Esophagus muscularis mucosa (tissue), 3 donors: ENCODE results near the gene PAK5.

ENCODE experiments used
- POLR2A ChIP-seq: fragments of 450-650 bp; IDR thresholded peaks from one replicate; pipeline ENCODE4 v1.6.1; 2017; ENCODE audit warnings: antibody characterized with exemption, moderate library complexity, mild to moderate bottlenecking, low read depth
- POLR2AphosphoS5 ChIP-seq, 2 donors: sonication (generic); formaldehyde crosslinking; IDR thresholded peaks; one replicate each; pipeline ENCODE4 v1.6.1; 2017; ENCODE audit warnings: antibody characterized with exemption in 2 of 2
- TF ChIP-seq, protein P1 (sequence below), 3 experiments: fragments of 200-600 bp in 2 of 3; fragments of 450-650 bp in 1 of 3; sonication (generic) in 2 of 3; IDR thresholded peaks; one replicate each; pipeline ENCODE4 v1.5.1; 2017 to 2019; ENCODE audit warnings: antibody characterized with exemption in 3 of 3, mild to moderate bottlenecking in 2 of 3, moderate library complexity in 1 of 3

DNA sequence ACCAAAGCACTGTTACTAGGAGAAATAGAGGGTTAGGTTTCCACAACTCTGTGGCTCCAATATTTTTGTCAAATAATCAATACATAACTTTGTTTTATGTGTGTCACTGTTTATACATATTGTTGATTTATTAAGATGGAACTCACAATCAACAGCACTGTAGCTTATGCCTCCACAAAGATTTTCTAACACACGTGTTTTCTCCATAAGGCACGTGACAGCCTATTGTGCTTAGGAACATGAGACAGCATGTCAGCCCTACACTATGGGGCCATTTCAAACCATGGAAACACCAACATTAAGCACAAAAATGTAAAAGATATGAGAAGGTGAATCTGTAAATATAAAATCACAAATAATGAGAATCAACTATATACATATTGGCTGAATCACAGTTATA, 127.0 kb downstream of the PAK5 start:
- TF ChIP-seq, protein P1, sequence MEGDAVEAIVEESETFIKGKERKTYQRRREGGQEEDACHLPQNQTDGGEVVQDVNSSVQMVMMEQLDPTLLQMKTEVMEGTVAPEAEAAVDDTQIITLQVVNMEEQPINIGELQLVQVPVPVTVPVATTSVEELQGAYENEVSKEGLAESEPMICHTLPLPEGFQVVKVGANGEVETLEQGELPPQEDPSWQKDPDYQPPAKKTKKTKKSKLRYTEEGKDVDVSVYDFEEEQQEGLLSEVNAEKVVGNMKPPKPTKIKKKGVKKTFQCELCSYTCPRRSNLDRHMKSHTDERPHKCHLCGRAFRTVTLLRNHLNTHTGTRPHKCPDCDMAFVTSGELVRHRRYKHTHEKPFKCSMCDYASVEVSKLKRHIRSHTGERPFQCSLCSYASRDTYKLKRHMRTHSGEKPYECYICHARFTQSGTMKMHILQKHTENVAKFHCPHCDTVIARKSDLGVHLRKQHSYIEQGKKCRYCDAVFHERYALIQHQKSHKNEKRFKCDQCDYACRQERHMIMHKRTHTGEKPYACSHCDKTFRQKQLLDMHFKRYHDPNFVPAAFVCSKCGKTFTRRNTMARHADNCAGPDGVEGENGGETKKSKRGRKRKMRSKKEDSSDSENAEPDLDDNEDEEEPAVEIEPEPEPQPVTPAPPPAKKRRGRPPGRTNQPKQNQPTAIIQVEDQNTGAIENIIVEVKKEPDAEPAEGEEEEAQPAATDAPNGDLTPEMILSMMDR (IDR thresholded peaks at IDR 0.05): no peak
- no peak for TF ChIP-seq POLR2A
- no peak for TF ChIP-seq POLR2AphosphoS5 (IDR thresholded peaks at IDR 0.05)
